GM18517 (cell line): ENCODE measurements around the gene RBMY1D.
"Not testable (repeated sequence)": the region's sequence is repeated elsewhere in the genome, so short reads cannot be mapped to it uniquely, and the experiment has no call there.

Experiments
- ATAC-seq: cut with Tn5 transposase; IDR thresholded peaks from one replicate; pipeline ENCODE4 v1.9.1; 2021; ENCODE audit warnings: mild to moderate bottlenecking, moderate library complexity; ENCODE audit not compliant: unreplicated experiment

RBMY1D gene

GRCh38 chrY:21894426-21894825, at the start of gene RBMY1D:
TSS of gene RBMY1D (minus strand) at chrY:21894526. CDS start at chrY:21892513, 2,013 bp downstream.
- not testable (repeated sequence) for ATAC-seq

DNA sequence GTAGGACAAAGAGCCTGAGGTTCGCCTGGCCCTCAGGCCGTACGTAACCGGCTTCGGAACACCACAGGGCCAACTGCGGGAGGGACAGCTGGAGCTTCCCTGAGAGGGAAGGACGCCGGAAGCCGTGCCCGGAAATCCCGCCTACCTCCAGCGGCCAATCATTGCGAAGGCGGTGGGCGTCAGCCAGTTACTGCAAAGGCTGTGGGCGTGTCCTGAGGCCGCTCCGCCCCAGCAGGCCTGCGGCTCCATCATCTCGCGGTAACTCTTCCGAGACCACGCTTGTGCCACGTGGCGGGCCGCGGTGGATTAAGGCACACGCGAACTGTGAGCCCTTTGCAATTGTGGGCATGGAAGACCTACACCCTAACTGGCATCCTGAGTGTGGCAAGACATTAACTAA, 23.6 kb upstream of the RBMY1D start, which contains the start of gene RBMY1E:
RBMY1E (minus strand) TSS at position 101 of the 400 bp plus-strand sequence. CDS start 1,978 bp downstream, outside the sequence.
- ATAC-seq: not testable (repeated sequence)

DNA sequence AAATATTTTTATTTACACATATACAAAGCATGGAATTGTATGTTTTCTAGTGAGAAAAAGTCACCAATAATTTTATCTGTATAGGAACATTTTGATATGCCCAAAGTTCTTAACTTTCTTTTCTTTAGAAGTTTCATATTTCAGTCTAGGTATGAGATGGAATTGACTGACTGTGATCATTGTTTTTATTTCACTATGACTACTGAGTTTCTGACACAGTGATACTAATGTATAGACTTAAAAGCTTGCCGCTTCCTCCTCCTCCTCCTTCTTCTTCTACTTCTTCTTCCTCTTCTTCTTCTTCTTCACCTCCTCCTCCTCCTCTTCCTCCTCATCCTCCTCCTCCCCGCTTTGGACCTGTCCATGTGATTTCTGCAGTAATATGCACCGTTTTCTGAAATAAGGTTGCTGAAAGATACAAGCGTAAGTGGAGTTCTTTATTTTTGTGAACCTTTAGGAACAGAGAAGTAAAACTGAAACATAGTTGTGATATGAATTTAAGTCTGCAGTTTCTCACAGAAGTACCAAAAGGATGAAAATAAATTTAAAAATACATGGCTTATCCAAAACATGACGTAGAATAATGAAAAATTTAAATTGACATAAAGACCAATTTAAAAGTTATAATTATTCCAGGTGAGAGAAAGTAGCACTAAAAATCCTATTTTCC, 24.8 kb downstream of the RBMY1D start:
- ATAC-seq: not testable (repeated sequence)

GRCh38 chrY:21845481-21845880, 48.8 kb downstream of the RBMY1D start:
- no peak for ATAC-seq

DNA sequence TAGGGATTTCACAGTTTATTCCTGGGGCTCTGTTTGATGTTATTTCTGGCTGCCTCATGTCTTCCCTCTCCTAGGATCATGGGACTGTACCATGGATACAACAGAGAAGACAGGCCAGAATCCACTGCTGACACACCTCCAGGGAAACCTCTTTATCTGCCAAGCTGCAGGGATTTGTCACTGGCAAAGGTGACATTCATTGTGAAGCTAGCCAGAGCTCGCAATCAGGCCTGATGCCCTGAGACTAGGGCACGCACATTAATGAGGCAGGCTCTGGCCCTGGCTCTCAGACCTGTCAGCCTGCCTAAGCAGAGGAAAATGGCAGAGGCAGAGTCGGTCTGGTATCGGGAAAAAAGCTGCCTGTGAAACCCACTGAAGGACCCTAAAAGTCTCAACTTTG, 52.2 kb downstream of the RBMY1D start:
- no peak for ATAC-seq

- ATAC-seq: no peak
Observed at GRCh38 chrY:21839489-21839888, 54.8 kb downstream of the RBMY1D start.

DNA sequence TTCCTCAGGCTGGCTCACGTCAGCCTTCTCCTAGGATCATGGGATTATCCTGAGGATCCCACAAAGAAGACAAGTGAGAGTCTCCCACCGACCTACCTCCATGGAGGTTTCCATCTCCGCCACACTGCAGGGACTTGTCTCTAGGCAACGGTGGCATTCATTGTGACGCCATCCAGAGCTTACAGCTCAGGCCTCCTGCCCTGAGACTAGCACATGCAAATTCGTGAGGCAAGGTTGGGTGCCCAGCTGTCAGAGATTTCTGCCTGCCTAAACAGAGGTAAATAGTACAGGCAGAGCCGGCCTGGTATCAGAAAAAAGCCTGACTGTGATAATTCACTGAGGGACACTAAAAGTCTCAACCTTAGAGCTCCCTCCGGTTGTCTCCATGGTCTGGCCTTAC, 58.0 kb downstream of the RBMY1D start:
- no peak for ATAC-seq

- no peak for ATAC-seq
Observed at GRCh38 chrY:21835052-21835451, 59.3 kb downstream of the RBMY1D start.
